HCT116 (cell line): ENCODE measurements around the gene HMGN1. TPM values are rescaled to one million over a fixed set of nuclear protein-coding genes. Genes with fewer than 3 reads are reported as not detected.
A peak's percentile ranks its signal among the peaks of the same experiment; 100 is the strongest.

Experiments used
- ATAC-seq: fragments of 200-7000 bp; cut with Tn5 transposase; 2 replicates; pipeline ENCODE4 v1.9.1; 2020; ENCODE audit warnings: mild to moderate bottlenecking, moderate library complexity
- Bru-seq: library from RNA; stranded (reverse); fragments of 400-500 nt; gene quantifications from one replicate; lab custom pipeline; 2021; lab: Mats Ljungman, UMichigan
- BruChase-seq, 2 experiments: library from RNA; stranded (reverse); fragments of 400-500 nt; gene quantifications; one replicate each; lab custom pipeline; 2021; lab: Mats Ljungman, UMichigan
- BruUV-seq: library from RNA; stranded (reverse); fragments of 400-500 nt; replicated peaks from 2 replicates; lab custom pipeline; 2021; lab: Mats Ljungman, UMichigan
- CTCF ChIA-PET: fragments of 300-600 bp; sonication (Branson Sonifier 250); formaldehyde crosslinking; loops from one replicate; lab custom pipeline; 2021; ENCODE audit warnings: antibody characterized with exemption; lab: Charles Lee
- POLR2A ChIA-PET: fragments of 300-600, 350-600 bp; sonication (Branson Sonifier 250); formaldehyde crosslinking; loops from one replicate; lab custom pipeline; 2021; ENCODE audit warnings: antibody characterized with exemption; lab: Charles Lee
- RAD21 ChIA-PET, 2 experiments: fragments of 300-600 bp; sonication (Branson Sonifier 250); formaldehyde crosslinking; loops; one replicate each; lab custom pipeline; 2023; ENCODE audit warnings: low total read pairs in 2 of 2; ENCODE audit not compliant: uncharacterized antibody in 2 of 2, unreplicated experiment in 2 of 2, low non-redundant PET in 1 of 2; lab: Charles Lee
- DNase-seq: peaks from one replicate; pipeline ENCODE4 v3.0.0-alpha.2; 2010; ENCODE audit warnings: low read depth, low spot score
- H2AFZ ChIP-seq: fragments of 200-600 bp; shearing (Covaris generic), sonication (generic); 2 replicates; pipeline ENCODE4 v1.6.1; 2017; ENCODE audit warnings: low read depth, mixed run types, mixed read lengths, antibody characterized with exemption, low read length; ENCODE audit not compliant: poor library complexity, severe bottlenecking
- H3K27ac ChIP-seq: 2 replicates; pipeline ENCODE4 v1.5.1; 2012; ENCODE audit warnings: low read depth, low read length
- H3K27me3 ChIP-seq: fragments of 200-600 bp; sonication (generic); 2 replicates; pipeline ENCODE4 v1.6.1; 2016; ENCODE audit warnings: mixed run types, low read length, mixed read lengths; ENCODE audit not compliant: insufficient read depth
- H3K36me3 ChIP-seq, 2 experiments: fragments of 200-500 bp in 1 of 2; fragments of 200-600 bp in 1 of 2; sonication (Bioruptor generic) in 1 of 2; sonication (generic) in 1 of 2; 2 replicates each; pipeline versions ENCODE4 v1.5.1 to v1.6.1; 2014 to 2016; ENCODE audit warnings: low read length in 2 of 2, inconsistent platforms in 1 of 2, mixed read lengths in 1 of 2, mixed run types in 1 of 2; ENCODE audit not compliant: insufficient read depth in 2 of 2, control insufficient read depth in 1 of 2
- H3K4me1 ChIP-seq, 2 experiments: fragments of 200-600 bp in 1 of 2; sonication (generic) in 1 of 2; 2 replicates each; pipeline versions ENCODE4 v1.5.1 to v1.6.1; 2012 to 2017; ENCODE audit warnings: low read length in 2 of 2, inconsistent platforms in 1 of 2, mild to moderate bottlenecking in 1 of 2, mixed read lengths in 1 of 2, mixed run types in 1 of 2, moderate library complexity in 1 of 2; ENCODE audit not compliant: insufficient read depth in 2 of 2, control insufficient read depth in 1 of 2
- H3K4me2 ChIP-seq: fragments of 200-600 bp; sonication (generic); 2 replicates; pipeline ENCODE4 v1.6.1; 2017; ENCODE audit warnings: mixed run types, low read length, mixed read lengths
- H3K4me3 ChIP-seq, 2 experiments: fragments of 200-600 bp in 1 of 2; sonication (generic) in 1 of 2; replicated peaks in 1 of 2; 2 replicates each; pipeline ENCODE4 v1.5.1; 2011 to 2016; ENCODE audit warnings: low read length in 2 of 2, control low read depth in 1 of 2, low read depth in 1 of 2, mild to moderate bottlenecking in 1 of 2, mixed read lengths in 1 of 2, mixed run types in 1 of 2
- H3K79me2 ChIP-seq: fragments of 200-600 bp; sonication (generic); 2 replicates; pipeline ENCODE4 v1.6.1; 2017; ENCODE audit warnings: mild to moderate bottlenecking, mixed run types, low read length, moderate library complexity, mixed read lengths; ENCODE audit not compliant: insufficient read depth
- H3K9ac ChIP-seq: fragments of 200-600 bp; sonication (generic); 2 replicates; pipeline ENCODE4 v1.6.1; 2016; ENCODE audit warnings: low read length, mixed read lengths
- H3K9me2 ChIP-seq: fragments of 200-600 bp; sonication (generic), shearing (Covaris generic); 2 replicates; pipeline ENCODE4 v1.6.1; 2017; ENCODE audit warnings: mixed run types, mild to moderate bottlenecking, moderate library complexity; ENCODE audit not compliant: insufficient read depth
- H3K9me3 ChIP-seq, 2 experiments: fragments of 200-500 bp in 1 of 2; fragments of 200-600 bp in 1 of 2; sonication (Bioruptor generic) in 1 of 2; sonication (generic) in 1 of 2; 2 replicates each; pipeline ENCODE4 v1.6.1; 2014 to 2017; ENCODE audit warnings: low read length in 2 of 2, mixed read lengths in 2 of 2, inconsistent platforms in 1 of 2, low read depth in 1 of 2, mild to moderate bottlenecking in 1 of 2, mixed run types in 1 of 2, moderate library complexity in 1 of 2; ENCODE audit not compliant: control insufficient read depth in 1 of 2, insufficient read depth in 1 of 2
- H4K20me1 ChIP-seq: fragments of 200-600 bp; sonication (generic), shearing (Covaris generic); 2 replicates; pipeline ENCODE4 v1.6.1; 2017; ENCODE audit warnings: mixed run types, mild to moderate bottlenecking, moderate library complexity; ENCODE audit not compliant: insufficient read depth
- EGR1 ChIP-seq: IDR thresholded peaks from 2 replicates; pipeline ENCODE4 v1.6.1; 2012; ENCODE audit warnings: low read depth
- POLR2A ChIP-seq: IDR thresholded peaks from 2 replicates; pipeline ENCODE4 v1.7.0; 2011; ENCODE audit warnings: borderline replicate concordance; ENCODE audit not compliant: insufficient read depth, insufficient read length; ENCODE audit errors: extremely low read depth
- POLR2AphosphoS5 ChIP-seq: IDR thresholded peaks from 2 replicates; pipeline ENCODE4 v1.6.1; 2011; ENCODE audit warnings: mild to moderate bottlenecking, low read depth, low read length, moderate library complexity
- RAD21 ChIP-seq: IDR thresholded peaks from 2 replicates; pipeline ENCODE4 v1.6.1; 2012; ENCODE audit warnings: low read depth, mild to moderate bottlenecking
- SRF ChIP-seq: IDR thresholded peaks from 2 replicates; pipeline ENCODE4 v1.6.1; 2012; ENCODE audit warnings: low read depth
- TCF7L2 ChIP-seq: IDR thresholded peaks from 2 replicates; pipeline ENCODE4 v1.7.0; 2011; ENCODE audit warnings: borderline replicate concordance, inconsistent platforms; ENCODE audit not compliant: insufficient read depth, insufficient read length; ENCODE audit errors: extremely low read depth
- YY1 ChIP-seq: IDR thresholded peaks from 2 replicates; pipeline ENCODE4 v1.6.1; 2011; ENCODE audit warnings: low read length, low read depth, moderate library complexity, mild to moderate bottlenecking; ENCODE audit not compliant: insufficient replicate concordance; ENCODE audit errors: extremely low read depth
- ZFX ChIP-seq: fragments of 450-650 bp; IDR thresholded peaks from 2 replicates; pipeline ENCODE4 v1.6.1; 2017
- ZNF274 ChIP-seq: fragments of 200-500 bp; sonication (Bioruptor generic); IDR thresholded peaks from 2 replicates; pipeline ENCODE4 v1.6.1; 2014; ENCODE audit warnings: mild to moderate bottlenecking, low read depth, low read length, inconsistent platforms
- intact Hi-C: fragments of 100-400 bp; cut with micrococcal nuclease; formaldehyde crosslinking; loops from 2 replicates; pipeline ENCODE4 v1.10.0; 2022
- long read RNA-seq: library from polyadenylated mRNA; unstranded; transcript quantifications from one replicate; pipeline ENCODE4 v2.0.0, GENCODE V29; 2021; ENCODE audit not compliant: unreplicated experiment
- polyA plus RNA-seq: library from polyadenylated mRNA; unstranded; fragments of >200 nt; gene quantifications from 2 replicates; pipeline ENCODE4 v1.2.1, GENCODE V29; 2012; ENCODE audit warnings: missing spikeins
- total RNA-seq: library from RNA; stranded (reverse); gene quantifications from one replicate; pipeline ENCODE4 v1.2.1, GENCODE V29; 2021; ENCODE audit not compliant: unreplicated experiment
- TF ChIP-seq, protein P1 (sequence below): IDR thresholded peaks from 2 replicates; pipeline ENCODE4 v1.6.1; 2011; ENCODE audit warnings: mild to moderate bottlenecking, low read length, moderate library complexity; ENCODE audit not compliant: insufficient replicate concordance; ENCODE audit errors: extremely low read depth

The HMGN1 gene, protein sequence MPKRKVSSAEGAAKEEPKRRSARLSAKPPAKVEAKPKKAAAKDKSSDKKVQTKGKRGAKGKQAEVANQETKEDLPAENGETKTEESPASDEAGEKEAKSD
- 399 TPM for total RNA-seq
- polyA plus RNA-seq = 194 and 209 TPM in 2 replicates
- Bru-seq, nascent RNA = percentile 98 among the genes with signal in this experiment
- BruChase-seq, experiment 1, labeled RNA remaining after a 6-hour chase = percentile 99 among the genes with signal in this experiment
- BruChase-seq, experiment 2, labeled RNA remaining after a 2-hour chase = percentile 99 among the genes with signal in this experiment
- long read RNA-seq, full-length matches to known transcripts = 419 of 610 reads
- long read RNA-seq, partial matches to known transcripts = 48 of 610 reads
- long read RNA-seq, other reads (novel, unspliced or antisense) = 143 of 610 reads

DNA sequence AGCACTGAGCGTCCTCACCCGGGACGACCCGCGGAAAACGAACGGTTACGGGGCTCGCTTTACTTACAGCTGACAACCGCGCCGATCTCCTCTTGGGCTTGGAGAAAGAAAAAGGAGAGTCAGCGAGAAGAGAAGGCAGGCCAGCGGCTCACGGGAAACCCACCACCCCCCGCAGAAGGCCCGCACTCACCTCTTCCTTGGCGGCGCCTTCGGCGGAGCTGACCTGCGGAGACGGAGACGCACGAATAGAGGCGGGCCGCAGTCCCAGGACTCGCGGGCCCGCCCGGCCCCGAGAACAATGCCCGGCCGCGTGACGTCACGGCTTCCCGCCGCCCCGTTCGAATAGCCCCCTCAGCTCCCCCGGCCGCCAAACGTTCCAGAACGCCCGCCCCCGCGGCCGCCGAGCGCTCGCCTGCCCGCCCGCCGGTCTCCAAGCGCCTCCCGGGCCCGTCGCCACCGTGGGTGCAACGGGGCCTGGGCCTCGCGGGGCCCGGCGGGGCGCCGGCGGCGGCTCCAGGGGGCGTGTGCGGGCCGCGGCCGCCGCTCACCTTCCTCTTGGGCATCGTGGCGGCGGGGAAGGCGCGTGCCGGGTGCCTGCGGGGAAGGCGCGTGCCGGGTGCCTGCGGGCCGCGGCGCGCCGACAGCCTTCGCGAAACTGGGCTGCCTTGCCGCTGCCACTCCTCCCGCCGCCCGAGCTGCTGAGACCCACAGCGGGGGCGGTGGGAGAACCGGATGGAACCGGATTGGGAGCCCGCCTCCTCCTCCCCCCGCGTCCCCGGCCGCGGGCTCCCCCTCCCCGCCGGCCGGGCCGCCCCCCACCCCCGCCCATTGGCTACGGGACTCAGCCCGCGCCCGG is at the start of gene HMGN1:
Gene HMGN1 (minus strand): TSS at position 734 of the 856 bp plus-strand sequence. CDS start 171 bp downstream, at position 563.
- Histone ChIP-seq H3K9me3 (no peaks in the 10 kb centered on the region), H2AFZ (peak within 1 kb of the TSS; percentile 58), H3K79me2 (peaks cover 42% of the 10 kb centered on the region), H3K27me3 (no peaks in the 10 kb centered on the region), H3K4me1 (peaks cover 5 to 22% of the 10 kb centered on the region in 2 experiments), H4K20me1 (peaks cover 29% of the 10 kb centered on the region; the same call in 1 of the 2 replicates), H3K36me3 (peaks cover 34 to 37% of the 10 kb centered on the region in 2 experiments), H3K27ac (peak within 1 kb of the TSS; percentile 98), H3K9ac (peak within 1 kb of the TSS; percentile 95), H3K4me3 (peak within 1 kb of the TSS; percentile 79 to 97), H3K4me2 (peak within 1 kb of the TSS; percentile 88), H3K9me2 (no peaks in the 10 kb centered on the region)
- ATAC-seq (peak; percentile 70), DNase-seq (no peak)
- RAD21 ChIA-PET = no interaction called here
- no peak for TF ChIP-seq ZNF274
- peak; percentile 93 for TF ChIP-seq ZFX
- peak; percentile 88 for TF ChIP-seq EGR1
- peak; percentile 6 for TF ChIP-seq TCF7L2
- no peak for TF ChIP-seq SRF
- no peak for TF ChIP-seq POLR2A
- TF ChIP-seq YY1 = no peak
- TF ChIP-seq POLR2AphosphoS5 = peak; percentile 60
- no peak for TF ChIP-seq RAD21
- TF ChIP-seq, protein P1, sequence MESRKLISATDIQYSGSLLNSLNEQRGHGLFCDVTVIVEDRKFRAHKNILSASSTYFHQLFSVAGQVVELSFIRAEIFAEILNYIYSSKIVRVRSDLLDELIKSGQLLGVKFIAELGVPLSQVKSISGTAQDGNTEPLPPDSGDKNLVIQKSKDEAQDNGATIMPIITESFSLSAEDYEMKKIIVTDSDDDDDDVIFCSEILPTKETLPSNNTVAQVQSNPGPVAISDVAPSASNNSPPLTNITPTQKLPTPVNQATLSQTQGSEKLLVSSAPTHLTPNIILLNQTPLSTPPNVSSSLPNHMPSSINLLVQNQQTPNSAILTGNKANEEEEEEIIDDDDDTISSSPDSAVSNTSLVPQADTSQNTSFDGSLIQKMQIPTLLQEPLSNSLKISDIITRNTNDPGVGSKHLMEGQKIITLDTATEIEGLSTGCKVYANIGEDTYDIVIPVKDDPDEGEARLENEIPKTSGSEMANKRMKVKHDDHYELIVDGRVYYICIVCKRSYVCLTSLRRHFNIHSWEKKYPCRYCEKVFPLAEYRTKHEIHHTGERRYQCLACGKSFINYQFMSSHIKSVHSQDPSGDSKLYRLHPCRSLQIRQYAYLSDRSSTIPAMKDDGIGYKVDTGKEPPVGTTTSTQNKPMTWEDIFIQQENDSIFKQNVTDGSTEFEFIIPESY = no peak
- BruUV-seq = no TSS peak
- POLR2A ChIA-PET = interaction anchor here (0.8 to 1.5 kb wide), 4 partner anchors 10 to 36 kb away, joined by 3 to 9 read pairs (median 3); a partner anchor contains a TSS
- CTCF ChIA-PET = no interaction called here
- intact Hi-C loops = loop anchor here (2.0 to 5.0 kb wide), 3 partner anchors 32 to 40 kb away; partner anchors contain the start of gene BRWD1
